Liver (tissue), 9 donors: ENCODE data around the gene RAP1GAP2. TPM values are rescaled to one million over a fixed set of nuclear protein-coding genes. Genes with fewer than 3 reads are reported as not detected.

Experiments
- DNase-seq: peaks from one replicate; pipeline ENCODE4 v3.0.0-alpha.2; 2017; ENCODE audit warnings: low spot score
- H3K27ac ChIP-seq, 2 donors: one replicate each; pipeline ENCODE4 v1.7.0; 2013; ENCODE audit warnings: inconsistent platforms in 2 of 2, low read length in 2 of 2, control low read depth in 1 of 2, low read depth in 1 of 2, mild to moderate bottlenecking in 1 of 2
- H3K27me3 ChIP-seq, 4 donors: one replicate each; pipeline versions ENCODE4 v1.6.1 to v1.7.0; 2013; ENCODE audit warnings: low read length in 3 of 4, inconsistent platforms in 1 of 4, mild to moderate bottlenecking in 1 of 4, moderate library complexity in 1 of 4; ENCODE audit not compliant: control insufficient read depth in 4 of 4, insufficient read depth in 4 of 4
- H3K36me3 ChIP-seq, 4 donors: one replicate each; pipeline versions ENCODE4 v1.6.1 to v1.7.0; 2013; ENCODE audit warnings: low read length in 3 of 4, mild to moderate bottlenecking in 3 of 4, low read depth in 1 of 4, moderate library complexity in 1 of 4; ENCODE audit not compliant: control insufficient read depth in 4 of 4, insufficient read depth in 3 of 4
- H3K4me1 ChIP-seq, 4 donors: one replicate each; pipeline versions ENCODE4 v1.6.1 to v1.7.0; 2013; ENCODE audit warnings: low read length in 3 of 4, mild to moderate bottlenecking in 3 of 4, moderate library complexity in 1 of 4; ENCODE audit not compliant: control insufficient read depth in 4 of 4, insufficient read depth in 4 of 4
- H3K4me3 ChIP-seq, 3 donors: one replicate each; pipeline versions ENCODE4 v1.6.1 to v1.7.0; 2013; ENCODE audit warnings: low read length in 3 of 3, control low read depth in 1 of 3, low read depth in 1 of 3, mild to moderate bottlenecking in 1 of 3
- H3K9ac ChIP-seq, 2 donors: one replicate each; pipeline ENCODE4 v1.7.0; 2013; ENCODE audit warnings: low read length in 2 of 2, mild to moderate bottlenecking in 2 of 2, moderate library complexity in 2 of 2, control low read depth in 1 of 2, low read depth in 1 of 2
- H3K9me3 ChIP-seq, 4 donors: one replicate each; pipeline versions ENCODE4 v1.6.1 to v1.7.0; 2013; ENCODE audit warnings: low read length in 3 of 4; ENCODE audit not compliant: control insufficient read depth in 4 of 4
- FOXA1 ChIP-seq: IDR thresholded peaks from 2 replicates; pipeline ENCODE4 v1.6.1; 2016; ENCODE audit warnings: antibody characterized with exemption
- FOXA2 ChIP-seq: IDR thresholded peaks from 2 replicates; pipeline ENCODE4 v1.6.1; 2016; ENCODE audit warnings: antibody characterized with exemption
- GABPA ChIP-seq, 2 donors: IDR thresholded peaks in 1 of 2; conservative IDR thresholded peaks in 1 of 2; 2 replicates each; pipeline ENCODE4 v1.6.1; 2016; ENCODE audit warnings: antibody characterized with exemption in 2 of 2, mild to moderate bottlenecking in 1 of 2, moderate library complexity in 1 of 2
- HNF4A ChIP-seq, 2 donors: conservative IDR thresholded peaks; 2 replicates each; pipeline ENCODE4 v1.6.1; 2016; ENCODE audit warnings: antibody characterized with exemption in 2 of 2, mild to moderate bottlenecking in 2 of 2
- HNF4G ChIP-seq: IDR thresholded peaks from 2 replicates; pipeline ENCODE4 v1.6.1; 2016; ENCODE audit warnings: antibody characterized with exemption
- JUND ChIP-seq, 2 donors: IDR thresholded peaks; 2 replicates each; pipeline ENCODE4 v1.6.1; 2016; ENCODE audit warnings: antibody characterized with exemption in 2 of 2
- NR2F2 ChIP-seq: IDR thresholded peaks from 2 replicates; pipeline ENCODE4 v1.6.1; 2016; ENCODE audit warnings: antibody characterized with exemption
- RAD21 ChIP-seq, 2 donors: IDR thresholded peaks; 2 replicates each; pipeline ENCODE4 v1.6.1; 2016; ENCODE audit warnings: antibody characterized with exemption in 2 of 2, mild to moderate bottlenecking in 2 of 2
- RXRA ChIP-seq, 2 donors: IDR thresholded peaks; 2 replicates each; pipeline ENCODE4 v1.6.1; 2017 to 2018; ENCODE audit warnings: antibody characterized with exemption in 2 of 2, mild to moderate bottlenecking in 1 of 2
- SP1 ChIP-seq: IDR thresholded peaks from 2 replicates; pipeline ENCODE4 v1.6.1; 2018; ENCODE audit warnings: antibody characterized with exemption, mild to moderate bottlenecking
- TAF1 ChIP-seq: conservative IDR thresholded peaks from 2 replicates; pipeline ENCODE4 v1.6.1; 2016; ENCODE audit warnings: antibody characterized with exemption, mild to moderate bottlenecking
- YY1 ChIP-seq: IDR thresholded peaks from 2 replicates; pipeline ENCODE4 v1.6.1; 2016; ENCODE audit warnings: antibody characterized with exemption, mild to moderate bottlenecking
- WGBS: extraction: QIAGEN DNeasy Blood & Tissue Kit; methylation state at CpG from one replicate; pipeline ENCODE4 v1.1.7; 2013; 5-methylcytosine and 5-hydroxymethylcytosine counted together
- polyA plus RNA-seq, 2 donors: library from polyadenylated mRNA; stranded (reverse) in 1 of 2; unstranded in 1 of 2; fragments of 200-250 nt in 1 of 2; fragments of >200 nt in 1 of 2; fragmentation: Nextera tagmentation in 1 of 2; extraction: Ambion mirVana in 1 of 2; gene quantifications; one replicate each; pipeline versions ENCODE4 v1.2.1 to v1.2.3, GENCODE V29; 2013 to 2015
- total RNA-seq, 2 donors: library from RNA; depleted of rRNA; stranded (reverse); fragments of >200 nt; gene quantifications; one replicate each; pipeline ENCODE4 v1.2.3, GENCODE V29; 2014
- TF ChIP-seq, protein P1 (sequence below): IDR thresholded peaks from 2 replicates; pipeline ENCODE4 v1.6.1; 2016; ENCODE audit warnings: antibody characterized with exemption, mild to moderate bottlenecking
- TF ChIP-seq, protein P2 (sequence below): IDR thresholded peaks from 2 replicates; pipeline ENCODE4 v1.6.1; 2016; ENCODE audit warnings: antibody characterized with exemption
- TF ChIP-seq, protein P3 (sequence below): IDR thresholded peaks from 2 replicates; pipeline ENCODE4 v1.6.1; 2016; ENCODE audit warnings: antibody characterized with exemption
- TF ChIP-seq, protein P4 (sequence below): IDR thresholded peaks from 2 replicates; pipeline ENCODE4 v1.6.1; 2016; ENCODE audit warnings: antibody characterized with exemption
- TF ChIP-seq, protein P5 (sequence below): fragments of 150-350 bp; IDR thresholded peaks from 2 replicates; pipeline ENCODE4 v1.5.1; 2017; ENCODE audit warnings: improper control_type of control experiment, low read depth, low read length; ENCODE audit not compliant: missing input control
- donor health status: healthy.
- donor health status: healthy.
- donor health status: healthy.
- donor health status: healthy.
- donor health status: healthy.

Gene RAP1GAP2
- total and polyA plus RNA-seq, 4 donors: 0.56 to 1.7 (median 1.1) TPM

DNA sequence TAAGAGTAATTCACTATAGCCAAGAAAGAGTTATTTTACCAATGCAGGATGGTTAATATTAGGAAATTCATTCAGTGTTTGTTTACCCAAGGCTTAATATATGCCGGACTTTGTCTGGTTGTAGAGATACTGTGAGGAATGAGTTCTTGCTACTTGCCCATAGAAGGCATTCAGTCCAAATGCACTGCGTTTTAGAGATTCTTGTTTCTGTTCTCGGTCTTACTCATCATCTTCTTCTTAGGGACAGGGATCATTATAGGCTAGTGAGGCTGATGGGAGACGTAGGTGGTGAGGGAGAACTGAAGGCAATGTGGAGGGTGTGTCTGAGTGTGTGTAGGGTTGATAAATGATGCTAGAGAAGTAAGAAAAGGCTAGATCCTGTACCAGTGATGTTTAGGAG lies 176.5 kb downstream of the RAP1GAP2 start:
- Histone ChIP-seq H3K4me3 (no peak overlapping the region), H3K9me3 (no peaks in the 10 kb centered on the region), H3K27ac (no peak overlapping the region), H3K4me1 (no peaks in the 10 kb centered on the region), H3K27me3 (peaks cover 0 to 5% (median 0%) of the 10 kb centered on the region in 4 donors), H3K9ac (no peak overlapping the region), H3K36me3 (peaks cover 0 to 2% (median 0%) of the 10 kb centered on the region in 4 donors)
- DNase-seq: no peak
- no peak for TF ChIP-seq HNF4G
- no peak for TF ChIP-seq FOXA1
- no peak for TF ChIP-seq RXRA (IDR thresholded peaks at IDR 0.05)
- TF ChIP-seq, protein P1, sequence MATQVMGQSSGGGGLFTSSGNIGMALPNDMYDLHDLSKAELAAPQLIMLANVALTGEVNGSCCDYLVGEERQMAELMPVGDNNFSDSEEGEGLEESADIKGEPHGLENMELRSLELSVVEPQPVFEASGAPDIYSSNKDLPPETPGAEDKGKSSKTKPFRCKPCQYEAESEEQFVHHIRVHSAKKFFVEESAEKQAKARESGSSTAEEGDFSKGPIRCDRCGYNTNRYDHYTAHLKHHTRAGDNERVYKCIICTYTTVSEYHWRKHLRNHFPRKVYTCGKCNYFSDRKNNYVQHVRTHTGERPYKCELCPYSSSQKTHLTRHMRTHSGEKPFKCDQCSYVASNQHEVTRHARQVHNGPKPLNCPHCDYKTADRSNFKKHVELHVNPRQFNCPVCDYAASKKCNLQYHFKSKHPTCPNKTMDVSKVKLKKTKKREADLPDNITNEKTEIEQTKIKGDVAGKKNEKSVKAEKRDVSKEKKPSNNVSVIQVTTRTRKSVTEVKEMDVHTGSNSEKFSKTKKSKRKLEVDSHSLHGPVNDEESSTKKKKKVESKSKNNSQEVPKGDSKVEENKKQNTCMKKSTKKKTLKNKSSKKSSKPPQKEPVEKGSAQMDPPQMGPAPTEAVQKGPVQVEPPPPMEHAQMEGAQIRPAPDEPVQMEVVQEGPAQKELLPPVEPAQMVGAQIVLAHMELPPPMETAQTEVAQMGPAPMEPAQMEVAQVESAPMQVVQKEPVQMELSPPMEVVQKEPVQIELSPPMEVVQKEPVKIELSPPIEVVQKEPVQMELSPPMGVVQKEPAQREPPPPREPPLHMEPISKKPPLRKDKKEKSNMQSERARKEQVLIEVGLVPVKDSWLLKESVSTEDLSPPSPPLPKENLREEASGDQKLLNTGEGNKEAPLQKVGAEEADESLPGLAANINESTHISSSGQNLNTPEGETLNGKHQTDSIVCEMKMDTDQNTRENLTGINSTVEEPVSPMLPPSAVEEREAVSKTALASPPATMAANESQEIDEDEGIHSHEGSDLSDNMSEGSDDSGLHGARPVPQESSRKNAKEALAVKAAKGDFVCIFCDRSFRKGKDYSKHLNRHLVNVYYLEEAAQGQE: no peak
- TF ChIP-seq HNF4A (conservative IDR thresholded peaks at IDR 0.05): no peak
- TF ChIP-seq, protein P2, sequence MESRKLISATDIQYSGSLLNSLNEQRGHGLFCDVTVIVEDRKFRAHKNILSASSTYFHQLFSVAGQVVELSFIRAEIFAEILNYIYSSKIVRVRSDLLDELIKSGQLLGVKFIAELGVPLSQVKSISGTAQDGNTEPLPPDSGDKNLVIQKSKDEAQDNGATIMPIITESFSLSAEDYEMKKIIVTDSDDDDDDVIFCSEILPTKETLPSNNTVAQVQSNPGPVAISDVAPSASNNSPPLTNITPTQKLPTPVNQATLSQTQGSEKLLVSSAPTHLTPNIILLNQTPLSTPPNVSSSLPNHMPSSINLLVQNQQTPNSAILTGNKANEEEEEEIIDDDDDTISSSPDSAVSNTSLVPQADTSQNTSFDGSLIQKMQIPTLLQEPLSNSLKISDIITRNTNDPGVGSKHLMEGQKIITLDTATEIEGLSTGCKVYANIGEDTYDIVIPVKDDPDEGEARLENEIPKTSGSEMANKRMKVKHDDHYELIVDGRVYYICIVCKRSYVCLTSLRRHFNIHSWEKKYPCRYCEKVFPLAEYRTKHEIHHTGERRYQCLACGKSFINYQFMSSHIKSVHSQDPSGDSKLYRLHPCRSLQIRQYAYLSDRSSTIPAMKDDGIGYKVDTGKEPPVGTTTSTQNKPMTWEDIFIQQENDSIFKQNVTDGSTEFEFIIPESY: no peak
- TF ChIP-seq, protein P3, sequence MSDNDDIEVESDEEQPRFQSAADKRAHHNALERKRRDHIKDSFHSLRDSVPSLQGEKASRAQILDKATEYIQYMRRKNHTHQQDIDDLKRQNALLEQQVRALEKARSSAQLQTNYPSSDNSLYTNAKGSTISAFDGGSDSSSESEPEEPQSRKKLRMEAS: no peak
- TF ChIP-seq FOXA2: no peak
- no peak for TF ChIP-seq NR2F2
- no peak for TF ChIP-seq RAD21 (IDR thresholded peaks at IDR 0.05)
- TF ChIP-seq, protein P4, sequence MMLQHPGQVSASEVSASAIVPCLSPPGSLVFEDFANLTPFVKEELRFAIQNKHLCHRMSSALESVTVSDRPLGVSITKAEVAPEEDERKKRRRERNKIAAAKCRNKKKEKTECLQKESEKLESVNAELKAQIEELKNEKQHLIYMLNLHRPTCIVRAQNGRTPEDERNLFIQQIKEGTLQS: no peak
- TF ChIP-seq JUND (IDR thresholded peaks at IDR 0.05): no peak
- TF ChIP-seq, protein P5, sequence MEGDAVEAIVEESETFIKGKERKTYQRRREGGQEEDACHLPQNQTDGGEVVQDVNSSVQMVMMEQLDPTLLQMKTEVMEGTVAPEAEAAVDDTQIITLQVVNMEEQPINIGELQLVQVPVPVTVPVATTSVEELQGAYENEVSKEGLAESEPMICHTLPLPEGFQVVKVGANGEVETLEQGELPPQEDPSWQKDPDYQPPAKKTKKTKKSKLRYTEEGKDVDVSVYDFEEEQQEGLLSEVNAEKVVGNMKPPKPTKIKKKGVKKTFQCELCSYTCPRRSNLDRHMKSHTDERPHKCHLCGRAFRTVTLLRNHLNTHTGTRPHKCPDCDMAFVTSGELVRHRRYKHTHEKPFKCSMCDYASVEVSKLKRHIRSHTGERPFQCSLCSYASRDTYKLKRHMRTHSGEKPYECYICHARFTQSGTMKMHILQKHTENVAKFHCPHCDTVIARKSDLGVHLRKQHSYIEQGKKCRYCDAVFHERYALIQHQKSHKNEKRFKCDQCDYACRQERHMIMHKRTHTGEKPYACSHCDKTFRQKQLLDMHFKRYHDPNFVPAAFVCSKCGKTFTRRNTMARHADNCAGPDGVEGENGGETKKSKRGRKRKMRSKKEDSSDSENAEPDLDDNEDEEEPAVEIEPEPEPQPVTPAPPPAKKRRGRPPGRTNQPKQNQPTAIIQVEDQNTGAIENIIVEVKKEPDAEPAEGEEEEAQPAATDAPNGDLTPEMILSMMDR: no peak
- TF ChIP-seq TAF1: no peak
- TF ChIP-seq SP1: no peak
- TF ChIP-seq YY1: no peak
- no peak for TF ChIP-seq GABPA (IDR thresholded peaks at IDR 0.05 in 1 of 2, conservative IDR thresholded peaks at IDR 0.05 in 1 of 2)
- WGBS: 78% methylated on average over 4 of the region's 4 CpGs

DNA sequence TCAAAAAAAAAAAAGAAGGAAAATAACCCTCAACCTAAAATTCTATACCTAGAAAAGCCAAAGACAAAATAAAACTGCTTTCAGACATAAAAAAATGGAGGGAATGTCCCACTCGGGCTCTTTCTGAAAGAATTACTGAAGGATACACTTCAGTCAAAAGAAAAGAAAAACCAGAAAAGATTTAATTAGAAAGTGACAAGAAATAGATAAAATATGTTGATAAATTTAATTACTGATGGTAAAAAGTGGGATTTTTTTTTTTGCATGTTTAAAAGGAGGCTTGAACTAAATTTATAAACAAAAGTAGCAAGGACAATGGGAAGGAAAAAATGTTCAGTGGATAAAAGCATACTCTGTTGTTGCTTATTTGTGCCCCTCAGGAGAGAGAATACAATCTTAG lies 178.1 kb downstream of the RAP1GAP2 start:
- Histone ChIP-seq H3K27me3 (peaks cover 0 to 5% (median 0%) of the 10 kb centered on the region in 4 donors), H3K36me3 (no peaks in the 10 kb centered on the region), H3K4me3 (no peak overlapping the region), H3K27ac (no peak overlapping the region), H3K9ac (no peak overlapping the region), H3K9me3 (no peaks in the 10 kb centered on the region), H3K4me1 (no peaks in the 10 kb centered on the region)
- WGBS: 95% methylated on average over 1 of the region's 1 CpG
- no peak for DNase-seq
- TF ChIP-seq FOXA2 (no peak), NR2F2 (no peak), JUND (IDR thresholded peaks at IDR 0.05) (no peak), RXRA (IDR thresholded peaks at IDR 0.05) (no peak), SP1 (no peak)
- TF ChIP-seq, protein P3: no peak
- TF ChIP-seq, protein P5: no peak
- TF ChIP-seq, protein P1: no peak
- TF ChIP-seq, protein P4: no peak
